Activated CD8-positive, alpha-beta memory T cell treated with anti-CD3 and anti-CD28 coated beads, Interleukin-2, amount 50 U/mL, for 24 hours (primary cell): ENCODE results near the gene ZNF683.
"Not testable (repeated sequence)": the region's sequence is repeated elsewhere in the genome, so short reads cannot be mapped to it uniquely, and the experiment has no call there.

Experiments
- DNase-seq: peaks from one replicate; pipeline ENCODE4 v3.0.0-alpha.2; 2020; ENCODE audit errors: extremely low read depth

The ZNF683 gene

DNA sequence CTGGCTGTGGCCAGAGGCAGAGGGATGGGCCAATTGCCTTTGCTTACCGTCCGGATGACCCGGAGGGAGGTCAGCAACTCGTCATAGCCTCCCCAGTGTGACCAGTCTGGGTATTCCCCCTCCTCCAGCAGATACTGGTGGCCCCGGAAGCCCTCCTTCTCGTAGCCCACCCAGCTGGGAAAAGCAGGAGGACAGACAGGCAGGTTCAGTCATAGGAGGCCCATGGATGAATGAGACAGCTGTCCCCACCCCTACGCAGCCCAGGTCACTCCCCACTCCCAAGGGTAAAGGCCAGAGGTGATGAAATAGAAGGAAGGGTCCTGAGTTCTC, 35.4 kb downstream of the ZNF683 start:
- DNase-seq: no peak

DNA sequence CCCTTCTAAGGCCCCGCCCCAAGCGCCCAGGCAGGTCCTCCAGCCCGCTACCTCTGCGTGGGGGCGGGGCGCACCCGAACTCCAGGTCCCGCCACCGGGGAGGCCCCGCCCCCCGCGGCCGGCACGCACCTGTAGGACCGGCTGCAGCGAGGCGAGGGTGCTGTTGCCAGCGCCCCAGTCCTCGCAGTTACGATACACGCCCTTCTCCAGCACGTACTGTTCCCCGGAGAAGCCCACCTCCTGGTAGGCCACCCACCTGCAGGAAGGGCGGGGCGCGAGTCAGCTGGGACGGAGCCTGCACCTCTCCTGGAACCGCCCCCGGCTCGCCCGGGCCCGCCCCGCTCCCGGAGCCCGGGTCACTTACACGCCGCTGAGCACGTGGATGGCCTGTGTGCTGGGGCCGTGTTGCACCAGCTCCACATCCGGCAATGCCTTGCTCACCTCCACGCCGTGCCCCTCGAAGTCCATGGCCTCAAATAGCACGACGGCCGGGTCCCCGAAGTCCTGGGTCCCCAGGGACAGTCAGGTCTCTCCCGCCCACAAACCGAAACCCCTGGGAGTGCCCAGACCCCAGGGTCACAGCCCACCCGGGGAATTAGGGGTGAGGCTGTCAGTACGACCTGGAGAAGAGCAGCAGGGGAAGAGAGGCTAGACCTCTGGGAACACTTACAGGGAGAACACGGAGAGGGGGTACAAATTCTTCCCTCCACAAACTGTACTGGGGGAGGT, 35.9 kb downstream of the ZNF683 start:
- no peak for DNase-seq

DNA sequence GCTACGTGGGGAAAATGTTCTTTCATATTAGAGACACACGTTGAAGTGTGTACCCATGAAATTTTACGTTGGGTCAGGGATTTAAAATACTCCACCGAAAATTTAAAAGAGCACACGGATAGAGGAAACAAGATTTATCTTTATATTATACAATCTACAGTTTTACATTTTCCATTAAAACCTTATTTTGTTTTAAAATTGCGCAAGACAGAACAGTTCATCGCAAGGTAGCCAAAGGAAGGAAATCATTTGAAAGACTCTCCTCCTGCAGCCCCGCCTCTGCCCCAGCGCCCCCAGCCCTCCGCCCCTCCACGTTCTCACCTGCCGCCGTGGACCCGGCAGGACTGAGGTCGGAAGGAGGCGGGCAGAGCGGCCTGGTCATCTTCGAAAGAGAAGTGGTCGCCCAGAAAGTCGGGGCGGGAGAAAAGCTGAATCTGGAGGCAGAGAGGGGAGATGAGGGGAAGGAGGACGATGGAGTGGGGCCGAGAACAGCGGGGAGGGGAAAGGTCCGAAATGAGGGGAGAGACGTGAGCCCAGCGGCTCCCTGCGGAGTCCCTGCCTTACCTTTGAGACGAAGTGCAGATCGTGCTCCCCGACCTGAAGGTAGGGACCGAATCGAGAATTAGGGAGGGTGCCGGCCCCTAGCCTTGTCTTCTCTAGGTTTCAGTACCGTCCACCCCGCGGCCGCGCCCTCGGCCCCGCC, 36.6 kb downstream of the ZNF683 start:
- DNase-seq: peak; percentile 49

DNA sequence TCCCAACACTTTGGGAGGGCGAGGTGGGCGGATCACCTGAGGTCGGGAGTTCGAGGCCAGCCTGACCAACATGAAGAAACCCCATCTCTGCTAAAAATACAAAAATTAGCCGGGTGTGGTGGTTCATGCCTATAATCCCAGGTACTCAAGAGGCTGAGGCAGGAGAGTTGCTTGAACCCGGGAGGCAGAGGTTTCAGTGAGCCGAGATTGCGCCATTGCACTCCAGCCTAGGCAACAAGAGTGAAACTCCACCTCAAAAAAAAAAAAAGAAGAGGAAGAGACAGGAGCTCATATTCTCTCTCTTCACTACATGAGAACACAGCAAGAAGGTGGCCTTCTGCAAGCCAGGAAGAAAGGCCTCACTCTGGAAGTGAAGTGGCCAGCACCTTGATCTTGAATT, 39.2 kb downstream of the ZNF683 start:
- DNase-seq: not testable (repeated sequence)

GRCh38 chr1:26330276-26330675, 42.3 kb downstream of the ZNF683 start:
- DNase-seq: no peak

- not testable (repeated sequence) for DNase-seq
Measured at GRCh38 chr1:26329380-26329779, 43.2 kb downstream of the ZNF683 start.

DNA sequence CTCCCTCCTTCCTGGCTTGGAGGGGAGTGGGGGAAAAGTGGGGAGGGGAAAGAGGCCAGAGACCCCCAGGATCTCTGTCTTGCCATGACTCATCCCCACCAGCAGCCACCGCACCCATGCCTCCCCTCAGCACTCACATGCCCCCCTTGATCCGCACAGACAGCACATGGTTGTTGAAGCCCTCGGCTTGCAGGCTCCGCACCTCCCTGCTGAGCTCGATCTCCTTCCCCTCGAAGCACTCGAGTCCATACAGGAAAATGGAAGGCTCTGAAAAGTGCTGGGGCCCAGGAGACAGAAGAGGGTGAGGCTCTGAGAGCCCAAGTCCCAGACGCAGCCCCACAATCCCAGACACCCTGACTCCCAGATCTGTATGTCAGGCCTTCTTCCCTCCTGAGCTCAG, 44.0 kb downstream of the ZNF683 start:
- DNase-seq: no peak

DNA sequence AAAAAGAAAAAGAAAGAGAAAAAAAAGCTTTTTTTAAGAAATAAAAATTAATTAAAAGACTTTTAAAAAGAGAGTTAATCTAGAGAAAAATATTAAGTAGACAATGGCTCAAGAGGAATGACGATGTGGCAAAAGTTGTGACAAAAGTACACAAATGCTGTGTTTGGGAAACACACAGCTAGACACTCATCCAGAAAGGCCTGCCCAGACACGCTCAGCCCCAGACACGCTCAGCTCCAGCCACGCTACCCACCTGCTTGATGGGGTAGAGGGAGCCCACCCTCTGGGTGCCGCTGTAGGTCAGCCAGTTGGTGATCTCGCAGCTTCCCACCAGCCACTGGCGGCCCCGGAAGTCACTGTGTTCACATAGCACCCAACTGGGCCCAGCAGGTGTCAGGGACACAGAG, 44.6 kb downstream of the ZNF683 start:
- DNase-seq: no peak

GRCh38 chr1:26324550-26324949, 48.0 kb downstream of the ZNF683 start:
- no peak for DNase-seq

GRCh38 chr1:26323382-26323781, 49.2 kb downstream of the ZNF683 start:
- no peak for DNase-seq

GRCh38 chr1:26322042-26322331, 50.6 kb downstream of the ZNF683 start:
- no peak for DNase-seq

DNA sequence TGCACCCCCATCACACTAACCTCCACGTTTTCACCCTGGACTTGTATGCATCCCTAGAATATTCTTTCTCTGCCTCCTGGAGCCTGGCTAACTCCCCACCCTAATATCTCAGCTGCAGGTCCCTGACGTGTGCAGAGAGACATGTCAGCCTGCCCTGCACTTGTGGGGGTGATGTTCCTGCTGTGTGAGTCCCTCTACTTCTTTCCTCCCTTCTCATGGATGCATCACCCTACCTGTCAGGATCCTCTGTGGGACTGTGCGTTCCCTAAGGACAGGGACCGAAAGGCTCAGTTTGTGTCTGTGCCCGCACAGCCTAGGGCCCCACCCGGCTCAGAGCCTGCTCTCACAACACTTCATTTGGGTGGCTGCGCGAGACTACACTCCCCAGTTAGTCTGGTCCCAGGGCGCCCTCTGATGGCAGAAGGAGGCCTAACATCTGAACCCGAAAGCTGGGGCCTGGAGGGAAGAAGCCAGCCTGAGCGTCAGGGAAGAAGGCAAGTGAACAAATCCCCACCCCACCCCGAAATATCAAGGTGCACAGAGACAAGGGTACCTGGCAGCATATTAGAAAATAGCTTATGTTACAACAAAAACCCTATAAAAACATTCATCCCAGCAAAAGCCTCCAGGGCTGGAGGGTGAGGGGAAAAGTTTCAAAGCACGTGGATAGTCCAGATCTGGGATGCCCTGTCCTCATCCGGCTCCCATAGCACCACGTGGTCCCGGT, 51.1 kb downstream of the ZNF683 start:
- peak; percentile 94 for DNase-seq

DNA sequence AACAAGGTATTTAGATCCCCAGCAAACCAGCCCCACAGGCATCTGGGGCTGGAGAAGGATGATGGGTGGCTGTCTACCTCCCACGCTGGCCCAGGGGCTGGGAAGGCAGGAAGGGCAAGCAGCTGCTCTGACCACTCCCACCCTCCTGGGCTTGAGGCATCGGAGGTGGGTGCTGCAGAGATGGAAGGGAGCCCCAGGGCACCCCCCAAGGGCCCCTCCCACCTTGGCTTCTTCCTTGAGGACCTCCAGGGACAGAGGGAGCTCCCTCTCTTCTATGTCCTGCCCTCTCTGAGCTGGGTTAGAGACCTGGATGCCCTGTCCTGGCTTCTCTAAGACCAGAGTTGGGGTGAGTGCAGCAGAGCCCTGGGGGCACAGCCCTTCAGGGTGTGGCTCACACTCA, 51.7 kb downstream of the ZNF683 start:
- DNase-seq: no peak

DNA sequence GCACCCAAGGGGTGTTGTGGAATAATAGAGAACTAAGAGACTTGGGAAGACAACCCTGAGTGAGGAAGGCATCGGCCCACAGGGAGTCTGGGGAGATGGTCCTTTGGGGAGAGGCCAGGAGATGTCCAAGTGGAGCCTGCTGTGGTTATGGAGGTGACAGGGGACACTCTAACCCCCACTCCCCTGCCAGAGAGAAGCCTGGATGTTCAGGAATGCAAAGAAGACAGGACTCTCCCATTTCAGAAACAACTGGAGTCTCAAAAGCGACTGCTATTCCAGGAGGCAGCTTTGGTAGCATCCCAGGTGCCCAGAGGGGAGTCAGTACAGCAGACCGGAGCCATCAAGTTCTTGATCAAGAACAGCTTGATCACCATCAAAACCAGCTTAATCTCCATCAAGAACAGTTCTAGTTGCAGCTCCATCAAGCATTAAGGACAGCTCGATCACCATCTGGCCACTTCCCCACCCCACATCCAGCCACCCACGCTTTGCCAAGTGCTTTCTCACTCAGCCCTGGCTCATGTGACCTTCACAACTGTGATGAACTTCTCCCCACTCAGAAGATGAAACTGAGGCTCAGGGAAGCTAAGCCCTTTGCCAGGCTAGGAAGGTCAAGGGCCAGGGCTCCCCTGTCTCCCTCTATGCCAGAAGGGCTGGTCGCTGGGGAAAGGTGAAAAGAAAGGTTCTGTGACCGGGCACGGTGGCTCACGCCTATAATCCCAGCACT, 54.0 kb downstream of the ZNF683 start:
- DNase-seq: no peak

DNA sequence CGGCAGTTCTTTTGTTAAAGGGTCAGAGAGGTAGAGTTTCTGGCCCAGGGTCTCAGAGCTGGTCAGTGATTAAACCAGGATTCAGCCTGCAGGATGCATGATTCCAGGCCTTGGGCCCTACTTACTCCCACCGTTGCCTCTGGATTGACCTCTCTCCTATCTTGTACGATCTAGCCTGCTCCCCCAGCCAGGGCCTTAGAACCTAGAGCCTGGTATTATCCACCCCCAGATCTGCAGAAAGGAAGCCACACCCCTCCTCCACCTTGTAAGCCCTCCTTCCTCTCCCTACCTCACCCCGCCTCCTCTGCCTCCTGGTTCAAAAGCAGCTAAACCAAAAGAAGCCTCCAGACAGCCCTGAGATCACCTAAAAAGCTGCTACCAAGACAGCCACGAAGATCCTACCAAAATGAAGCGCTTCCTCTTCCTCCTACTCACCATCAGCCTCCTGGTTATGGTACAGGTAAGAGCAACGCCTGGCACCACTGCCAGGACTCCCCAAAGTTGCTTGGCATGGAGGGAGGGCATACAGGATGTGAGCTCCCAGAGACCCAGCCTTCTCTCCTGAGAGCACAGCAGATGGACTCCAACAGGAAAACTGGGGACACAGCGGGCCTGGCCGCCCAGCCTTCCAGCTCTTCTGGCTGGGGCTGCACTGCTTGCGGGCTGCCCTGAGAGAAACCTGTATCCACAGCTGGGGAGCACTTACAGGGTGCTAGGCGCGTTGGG, 54.8 kb downstream of the ZNF683 start, which contains the start of gene CD52:
Gene CD52, plus strand, starts transcription at position 347 of the 726 bp plus-strand sequence. Its CDS starts 60 bp downstream, at position 407.
- no peak for DNase-seq

DNA sequence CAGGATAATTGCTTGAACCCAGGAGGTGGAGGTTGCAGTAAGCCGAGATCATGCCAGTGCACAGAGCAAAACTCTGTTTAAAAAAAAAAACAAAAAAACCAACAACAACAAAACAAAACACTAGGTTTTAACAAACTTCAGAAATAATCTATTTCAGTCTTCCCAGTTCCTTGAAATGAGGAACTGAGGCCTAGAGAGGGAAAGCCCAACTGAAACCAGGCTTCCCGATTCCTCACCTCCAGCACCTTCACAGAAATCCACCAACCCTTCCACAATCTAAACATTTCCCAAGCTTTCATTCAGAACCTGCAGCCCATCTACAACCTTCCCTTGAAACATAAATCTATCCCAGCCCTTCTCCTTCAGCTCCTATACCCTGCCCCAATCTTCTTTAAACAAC, 55.4 kb downstream of the ZNF683 start:
- no peak for DNase-seq

DNA sequence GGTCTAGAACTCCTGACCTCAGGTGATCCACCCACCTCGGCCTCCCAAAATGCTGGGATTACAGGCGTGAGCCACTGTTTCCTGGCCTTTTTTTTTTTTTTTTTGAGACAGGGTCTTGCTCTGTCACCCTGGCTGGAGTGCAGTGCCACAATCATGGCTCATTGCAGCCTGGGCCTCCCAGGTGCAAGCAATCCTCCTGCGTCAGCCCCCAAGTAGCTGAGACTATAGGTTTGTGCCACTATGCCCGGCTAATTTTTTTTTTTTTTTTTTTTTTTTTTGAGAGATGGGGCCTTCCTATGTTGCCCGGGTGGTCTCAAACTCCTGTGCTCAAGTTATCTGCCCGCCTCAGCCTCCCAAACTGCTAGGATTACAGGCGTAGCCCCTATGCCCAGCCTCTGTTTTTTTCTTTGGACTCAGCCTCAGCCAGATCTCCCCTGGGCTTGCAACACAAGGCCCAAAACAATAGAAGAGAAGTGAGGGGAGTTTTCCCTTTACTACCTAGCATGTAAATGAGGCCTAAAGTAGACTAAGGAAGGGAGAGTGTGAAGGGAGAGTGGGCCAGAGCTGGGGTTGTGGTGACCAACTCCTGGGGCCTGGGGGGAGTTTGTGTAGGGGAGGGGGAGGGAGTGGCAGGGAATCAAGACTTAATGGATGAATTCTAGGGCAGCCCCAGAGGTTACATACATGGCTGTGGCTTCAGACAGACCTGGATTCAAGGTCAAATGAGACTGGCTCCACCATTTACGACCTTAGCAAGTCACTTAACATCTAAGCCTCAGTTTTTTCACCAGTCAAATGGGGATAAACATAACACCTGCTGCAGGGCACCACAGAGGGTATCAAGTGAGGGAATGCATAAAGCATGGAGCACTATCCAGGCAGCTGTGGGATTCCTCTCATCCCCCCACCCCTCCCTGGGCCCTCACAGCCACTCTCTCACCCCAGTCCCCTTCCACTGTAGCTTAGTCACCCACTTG, 56.4 kb downstream of the ZNF683 start:
- no peak for DNase-seq

DNA sequence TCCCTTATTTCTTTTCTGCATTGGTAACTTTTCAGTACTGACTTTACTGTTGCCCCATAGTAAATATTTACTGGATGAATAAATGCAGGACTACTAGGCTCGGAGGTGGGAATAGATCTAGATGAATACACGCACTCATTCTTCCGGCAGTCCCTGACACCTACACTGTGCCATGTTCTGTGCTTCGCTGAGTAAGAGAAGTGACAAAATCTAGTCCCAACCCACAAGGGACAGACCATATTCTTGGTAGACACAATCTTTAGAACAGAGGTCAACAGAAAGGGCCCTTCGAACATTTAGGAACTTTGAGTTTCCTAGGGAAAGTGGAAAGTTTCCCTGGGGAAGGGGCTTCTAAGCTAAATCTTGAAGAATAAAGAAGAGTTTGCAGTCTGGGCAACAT, 58.0 kb downstream of the ZNF683 start:
- no peak for DNase-seq
